A673 (cell line): ENCODE data around the gene LRP1B.

Experiments used
- EZH2 ChIP-seq: fragments of 200-600 bp; sonication (generic); IDR thresholded peaks from 2 replicates; pipeline ENCODE4 v1.6.1; 2017; ENCODE audit warnings: borderline replicate concordance, low read depth, mild to moderate bottlenecking, mixed read lengths, antibody characterized with exemption, low read length; ENCODE audit not compliant: poor library complexity, severe bottlenecking
- TF ChIP-seq, protein P1 (sequence below): fragments of 300-800, 200-600 bp; sonication (generic); conservative IDR thresholded peaks from 2 replicates; pipeline ENCODE4 v1.5.1; 2017; ENCODE audit warnings: low read depth, mild to moderate bottlenecking, antibody characterized with exemption, low read length, moderate library complexity, mixed read lengths

DNA sequence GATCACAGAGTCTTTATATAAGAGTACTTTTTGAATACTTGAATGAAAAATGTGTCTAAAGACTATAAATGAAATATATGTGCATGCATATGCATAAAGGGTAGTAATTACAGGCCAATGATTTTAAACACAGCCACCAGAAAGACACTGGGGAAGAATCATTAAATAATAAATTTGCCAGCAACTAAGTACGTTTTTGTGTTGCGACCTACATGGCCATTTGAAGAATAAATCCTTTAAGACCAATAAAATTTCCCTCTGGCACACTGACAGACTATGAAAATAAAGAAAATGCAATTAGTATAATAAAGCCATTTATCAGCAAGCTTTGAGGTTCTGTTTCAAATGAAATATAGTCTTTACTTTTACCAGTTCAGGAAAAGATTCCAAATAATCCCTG is 1413.3 kb downstream of the LRP1B start:
- TF ChIP-seq, protein P1, sequence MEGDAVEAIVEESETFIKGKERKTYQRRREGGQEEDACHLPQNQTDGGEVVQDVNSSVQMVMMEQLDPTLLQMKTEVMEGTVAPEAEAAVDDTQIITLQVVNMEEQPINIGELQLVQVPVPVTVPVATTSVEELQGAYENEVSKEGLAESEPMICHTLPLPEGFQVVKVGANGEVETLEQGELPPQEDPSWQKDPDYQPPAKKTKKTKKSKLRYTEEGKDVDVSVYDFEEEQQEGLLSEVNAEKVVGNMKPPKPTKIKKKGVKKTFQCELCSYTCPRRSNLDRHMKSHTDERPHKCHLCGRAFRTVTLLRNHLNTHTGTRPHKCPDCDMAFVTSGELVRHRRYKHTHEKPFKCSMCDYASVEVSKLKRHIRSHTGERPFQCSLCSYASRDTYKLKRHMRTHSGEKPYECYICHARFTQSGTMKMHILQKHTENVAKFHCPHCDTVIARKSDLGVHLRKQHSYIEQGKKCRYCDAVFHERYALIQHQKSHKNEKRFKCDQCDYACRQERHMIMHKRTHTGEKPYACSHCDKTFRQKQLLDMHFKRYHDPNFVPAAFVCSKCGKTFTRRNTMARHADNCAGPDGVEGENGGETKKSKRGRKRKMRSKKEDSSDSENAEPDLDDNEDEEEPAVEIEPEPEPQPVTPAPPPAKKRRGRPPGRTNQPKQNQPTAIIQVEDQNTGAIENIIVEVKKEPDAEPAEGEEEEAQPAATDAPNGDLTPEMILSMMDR = no peak
- no peak for TF ChIP-seq EZH2
